Lower leg skin (tissue), 4 donors: ENCODE data around the gene MAL. TPM values are rescaled to one million over a fixed set of nuclear protein-coding genes. Genes with fewer than 3 reads are reported as not detected.

Experiments
- DNase-seq, 2 donors: peaks; one replicate each; pipeline ENCODE4 v3.0.0-alpha.2; 2019; ENCODE audit warnings: low spot score in 2 of 2
- H3K4me3 ChIP-seq: fragments of 200-600 bp; sonication (generic); 2 replicates; pipeline ENCODE4 v1.5.1; 2017; ENCODE audit warnings: mild to moderate bottlenecking, low read depth; ENCODE audit not compliant: poor library complexity, severe bottlenecking
- POLR2A ChIP-seq, 2 donors: fragments of 450-650 bp; IDR thresholded peaks; one replicate each; pipeline ENCODE4 v1.6.1; 2016 to 2017; ENCODE audit warnings: antibody characterized with exemption in 2 of 2, mild to moderate bottlenecking in 1 of 2, moderate library complexity in 1 of 2
- WGBS, 2 donors: methylation state at CpG; one replicate each; pipeline ENCODE4 v1.1.5; 2018; 5-methylcytosine and 5-hydroxymethylcytosine counted together
- intact Hi-C: fragments of 100-400 bp; cut with DNase I; formaldehyde crosslinking; loops from one replicate; pipeline ENCODE4 v1.15.0; 2023; ENCODE audit warnings: low total_unique reads
- total RNA-seq, 4 donors: library from RNA; depleted of rRNA; stranded (reverse); fragments of >200 nt; gene quantifications; one replicate each; pipeline ENCODE4 v1.1.0, GENCODE V29; 2016
- TF ChIP-seq, protein P1 (sequence below), 3 donors: fragments of 450-650 bp; IDR thresholded peaks; one replicate each; pipeline ENCODE4 v1.5.1; 2016; ENCODE audit warnings: antibody characterized with exemption in 3 of 3, mild to moderate bottlenecking in 3 of 3, moderate library complexity in 2 of 3

MAL gene
- total RNA-seq, 4 donors from 2014 or later, result 5.7 to 24.8 (median 9.4) TPM

DNA sequence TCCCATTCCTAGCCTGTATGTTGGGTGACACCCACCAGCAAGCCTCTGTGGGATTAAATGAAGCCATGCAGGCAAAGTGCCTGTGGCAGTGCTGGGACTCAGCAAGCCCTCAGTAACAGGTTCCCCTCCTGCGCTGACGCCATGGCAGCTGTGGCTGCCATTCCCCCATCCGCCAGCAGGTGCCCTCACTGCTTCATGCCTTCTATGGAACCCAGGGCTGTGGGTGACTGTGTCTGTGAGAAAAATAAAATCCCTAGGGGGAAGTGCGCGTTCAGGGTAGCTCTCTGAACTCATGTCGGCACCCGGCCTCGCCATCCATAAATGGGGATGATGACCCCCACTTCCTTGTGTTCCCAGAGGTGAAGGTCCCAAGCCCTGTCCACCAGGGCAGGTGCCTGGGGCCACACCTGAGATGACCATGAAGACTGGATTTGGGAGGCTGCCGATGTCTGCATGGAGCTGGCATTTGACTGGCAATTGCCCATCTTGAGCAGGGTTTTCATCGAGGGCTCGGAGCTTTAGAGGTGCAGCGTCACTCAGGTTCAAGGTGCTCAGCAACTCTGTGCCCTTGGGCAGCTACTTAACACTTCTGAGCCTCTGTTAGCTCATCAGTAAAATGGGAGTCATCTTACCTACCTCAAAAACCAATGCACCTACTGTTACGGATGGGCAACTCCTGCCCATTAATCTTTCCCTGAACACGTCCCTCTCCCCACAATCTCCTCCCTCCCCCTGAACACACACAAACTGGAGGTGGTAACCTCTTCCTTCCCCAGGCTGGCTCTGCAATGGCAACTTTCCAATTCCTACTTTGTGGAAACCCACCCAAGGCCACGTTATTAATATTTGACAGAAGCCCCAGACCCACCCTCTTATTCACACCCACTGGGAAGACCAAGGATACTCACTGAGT lies 2.9 kb upstream of the MAL start:
- 20 to 27% methylated on average over 12 to 15 of the region's 15 CpGs for WGBS, 2 donors
- intact Hi-C loops, result loop anchor here (10.0 kb wide), 1 partner anchor 92 kb away; no protein-coding TSS in a partner anchor
- DNase-seq, result peak; percentile 34 to 92
- H3K4me3 ChIP-seq, result no peak overlapping the region
- TF ChIP-seq, protein P1, sequence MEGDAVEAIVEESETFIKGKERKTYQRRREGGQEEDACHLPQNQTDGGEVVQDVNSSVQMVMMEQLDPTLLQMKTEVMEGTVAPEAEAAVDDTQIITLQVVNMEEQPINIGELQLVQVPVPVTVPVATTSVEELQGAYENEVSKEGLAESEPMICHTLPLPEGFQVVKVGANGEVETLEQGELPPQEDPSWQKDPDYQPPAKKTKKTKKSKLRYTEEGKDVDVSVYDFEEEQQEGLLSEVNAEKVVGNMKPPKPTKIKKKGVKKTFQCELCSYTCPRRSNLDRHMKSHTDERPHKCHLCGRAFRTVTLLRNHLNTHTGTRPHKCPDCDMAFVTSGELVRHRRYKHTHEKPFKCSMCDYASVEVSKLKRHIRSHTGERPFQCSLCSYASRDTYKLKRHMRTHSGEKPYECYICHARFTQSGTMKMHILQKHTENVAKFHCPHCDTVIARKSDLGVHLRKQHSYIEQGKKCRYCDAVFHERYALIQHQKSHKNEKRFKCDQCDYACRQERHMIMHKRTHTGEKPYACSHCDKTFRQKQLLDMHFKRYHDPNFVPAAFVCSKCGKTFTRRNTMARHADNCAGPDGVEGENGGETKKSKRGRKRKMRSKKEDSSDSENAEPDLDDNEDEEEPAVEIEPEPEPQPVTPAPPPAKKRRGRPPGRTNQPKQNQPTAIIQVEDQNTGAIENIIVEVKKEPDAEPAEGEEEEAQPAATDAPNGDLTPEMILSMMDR (IDR thresholded peaks at IDR 0.05), result no peak
- TF ChIP-seq POLR2A (IDR thresholded peaks at IDR 0.05), result no peak

DNA sequence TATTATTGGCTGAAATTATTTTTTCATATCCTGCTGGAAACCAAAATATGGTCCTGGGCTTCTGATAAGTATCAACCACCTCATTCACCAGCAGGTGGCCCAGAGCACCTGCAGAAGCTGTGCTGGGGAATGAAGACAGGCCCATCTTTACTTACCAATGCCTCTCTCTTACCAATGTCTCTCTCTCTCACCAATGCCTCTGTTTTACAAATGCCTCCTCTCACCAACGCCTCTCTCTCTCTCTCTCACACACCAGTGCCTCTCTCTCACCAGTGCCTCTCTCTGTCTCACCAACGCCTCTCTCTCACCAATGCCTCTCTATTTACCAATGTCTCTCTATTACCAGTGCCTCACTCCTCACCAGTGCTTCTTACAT lies 2.3 kb upstream of the MAL start:
- no peak overlapping the region for H3K4me3 ChIP-seq
- TF ChIP-seq POLR2A (IDR thresholded peaks at IDR 0.05), result no peak
- TF ChIP-seq, protein P1 (IDR thresholded peaks at IDR 0.05), result no peak
- WGBS, 2 donors, result 41% methylated on average over 2 of the region's 2 CpGs
- no peak for DNase-seq
- intact Hi-C loops, result loop anchor here (10.0 kb wide), 1 partner anchor 92 kb away; no protein-coding TSS in a partner anchor

DNA sequence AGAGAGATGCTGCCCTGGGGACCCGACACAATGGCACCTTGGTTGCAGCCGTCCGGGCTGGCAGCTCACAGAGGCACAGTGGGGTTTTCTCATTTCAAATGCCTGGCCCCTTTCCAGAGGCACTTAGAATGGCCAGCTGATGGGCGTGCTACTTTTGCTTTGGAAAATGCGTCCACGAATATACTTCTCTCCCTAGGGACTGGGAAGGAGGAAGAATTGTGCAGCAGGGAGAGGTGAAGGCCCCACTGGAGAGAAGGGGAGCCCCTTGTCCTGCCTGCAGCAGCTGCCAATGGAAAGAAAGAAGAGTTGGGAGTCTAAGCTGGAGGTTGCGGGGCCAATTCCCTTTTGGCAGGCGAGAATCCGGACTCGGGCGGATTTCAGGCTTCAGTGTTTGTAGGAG lies 1.1 kb upstream of the MAL start:
- DNase-seq, result no peak
- intact Hi-C loops, result loop anchor here (10.0 kb wide), 1 partner anchor 90 kb away; no protein-coding TSS in a partner anchor
- no peak overlapping the region for H3K4me3 ChIP-seq
- TF ChIP-seq, protein P1 (IDR thresholded peaks at IDR 0.05), result no peak
- no peak for TF ChIP-seq POLR2A (IDR thresholded peaks at IDR 0.05)
- 64 to 69% methylated on average over 11 of the region's 11 CpGs for WGBS, 2 donors

DNA sequence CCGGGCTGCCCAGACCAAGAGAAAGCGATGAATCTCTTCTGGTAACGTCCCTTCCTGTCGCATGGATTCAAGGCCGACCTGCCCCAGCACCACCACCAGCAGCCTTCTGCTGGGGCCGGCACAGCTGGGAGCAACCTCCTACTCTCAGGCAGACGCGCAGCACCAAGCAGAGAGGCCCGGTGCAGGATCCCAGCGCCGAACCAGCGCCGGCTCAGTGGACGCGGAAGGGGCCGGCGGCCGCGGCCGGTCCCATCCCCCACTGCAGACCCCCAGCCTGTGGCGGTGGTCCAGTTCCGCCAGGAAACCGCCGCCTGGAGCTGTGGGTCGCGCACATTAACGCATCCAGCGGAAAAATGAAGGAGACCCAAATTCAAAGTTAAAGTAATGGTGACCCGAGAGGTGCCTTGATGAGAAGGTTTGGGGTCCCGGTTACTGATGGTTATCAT lies 525 bp upstream of the MAL start:
- TF ChIP-seq POLR2A (IDR thresholded peaks at IDR 0.05), result no peak
- TF ChIP-seq, protein P1 (IDR thresholded peaks at IDR 0.05), result no peak
- no peak overlapping the region for H3K4me3 ChIP-seq
- intact Hi-C loops, result loop anchor here (10.0 kb wide), 1 partner anchor 90 kb away; no protein-coding TSS in a partner anchor
- 4 to 5% methylated on average over 23 to 29 of the region's 30 CpGs for WGBS, 2 donors
- no peak for DNase-seq

DNA sequence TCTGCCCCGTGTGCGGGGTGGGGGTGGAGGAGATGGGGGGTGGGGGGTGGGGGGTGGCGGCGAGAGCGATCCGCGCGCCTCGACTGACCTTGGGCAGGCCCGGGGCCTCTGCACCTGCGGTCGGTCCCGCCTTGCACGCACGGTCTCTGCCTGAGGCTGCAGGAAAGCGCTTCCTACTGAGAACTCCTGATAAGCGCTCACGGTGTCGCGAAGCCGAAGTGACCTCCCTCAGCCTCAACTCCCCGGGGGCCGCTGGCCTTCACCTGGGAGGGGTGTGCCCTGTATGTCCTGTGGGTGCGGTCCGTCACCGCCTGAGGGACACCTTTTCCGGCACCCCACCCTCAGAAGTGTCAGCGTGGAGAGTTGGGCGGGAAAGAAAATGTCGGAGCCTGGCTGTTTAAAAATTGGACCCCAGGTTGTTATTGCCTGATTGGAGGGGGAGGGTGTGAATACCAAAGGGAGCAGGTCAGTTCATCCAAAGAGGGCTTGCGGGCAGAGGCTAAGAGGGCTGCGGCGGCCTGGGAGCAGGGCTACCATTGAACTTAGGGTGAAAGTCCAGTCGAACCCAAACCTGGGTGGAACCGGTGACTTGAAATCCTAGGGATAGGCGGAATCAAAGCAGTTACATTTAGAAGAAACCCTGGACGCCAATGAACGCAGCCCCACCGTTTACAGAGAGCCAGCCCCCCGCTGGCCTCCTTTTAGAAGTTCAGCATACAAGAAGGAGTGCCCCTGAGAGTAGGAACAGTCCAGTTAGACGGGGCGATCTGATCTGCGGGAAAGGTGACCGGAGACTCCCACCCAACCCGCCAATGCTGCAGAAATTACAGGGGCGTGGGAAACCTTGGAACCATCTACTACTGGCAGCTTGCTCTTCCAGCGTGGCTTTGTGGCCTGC lies 1.2 kb downstream of the MAL start:
- 12% methylated on average over 41 to 44 of the region's 47 CpGs for WGBS, 2 donors
- H3K4me3 ChIP-seq, result no peak overlapping the region
- DNase-seq, result no peak
- intact Hi-C loops, result loop anchor here (10.0 kb wide), 1 partner anchor 88 kb away; no protein-coding TSS in a partner anchor
- TF ChIP-seq, protein P1 (IDR thresholded peaks at IDR 0.05), result no peak
- no peak for TF ChIP-seq POLR2A (IDR thresholded peaks at IDR 0.05)
